Measurements from ENCODE around the gene ITGB2. TPM values are rescaled to one million over a fixed set of nuclear protein-coding genes. Genes with fewer than 3 reads are reported as not detected.

ITGB2 gene
- polyA plus RNA-seq, 1 of the 3 experiments (the other 2 are of a cell fraction): 0.77 TPM

DNA sequence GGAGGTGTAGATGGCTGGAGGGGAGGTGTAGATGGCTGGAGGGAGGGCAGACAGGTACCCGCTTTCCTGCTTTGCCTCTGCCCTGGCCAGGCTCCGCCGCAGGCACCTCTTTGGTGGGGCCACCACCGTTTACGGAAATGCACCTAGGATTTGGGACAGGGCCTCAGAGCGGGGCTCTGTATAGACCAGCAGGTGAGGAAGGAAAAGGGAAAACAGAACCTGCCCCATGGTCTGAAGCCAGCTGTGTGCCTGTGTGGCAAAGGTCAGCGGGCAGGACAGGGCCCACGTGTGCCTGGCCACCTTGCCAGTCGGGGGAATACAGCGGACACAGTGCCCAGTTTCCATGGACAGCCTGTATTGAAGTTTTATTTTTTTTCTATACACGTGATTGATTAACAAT, 35.1 kb downstream of the ITGB2 start:
- Histone ChIP-seq H4K20me1 (ENCODE audit: insufficient read depth) (no peaks in the 10 kb centered on the region), H3K27ac (ENCODE audit: low read depth in 2 of 2, low read length in 1 of 2) (no peak overlapping the region), H3K9ac (no peak overlapping the region), H3K4me3 (ENCODE audit: low read depth in 2 of 2, low read length in 1 of 2) (no peak overlapping the region), H3K4me2 (no peak overlapping the region), H3K27me3 (ENCODE audit: insufficient read depth) (no peaks in the 10 kb centered on the region), H3K9me2 (no peaks in the 10 kb centered on the region), H2AFZ (ENCODE audit: low read depth) (no peak overlapping the region), H3K9me3 (no peaks in the 10 kb centered on the region), H3F3A (replicated peaks; ENCODE audit: insufficient read depth) (peaks cover 11% of the 10 kb centered on the region), H3K79me2 (ENCODE audit: insufficient read depth) (no peaks in the 10 kb centered on the region), H3K36me3 (replicated peaks in 1 of 2; ENCODE audit: control insufficient read depth in 1 of 2, insufficient read depth in 2 of 2, low read length in 1 of 2) (no peaks in the 10 kb centered on the region), H3K4me1 (ENCODE audit: control insufficient read depth in 1 of 2, insufficient read depth in 2 of 2, low read depth in 1 of 2, low read length in 1 of 2) (peaks cover 5 to 13% of the 10 kb centered on the region in 2 experiments; a peak in 2 of 4 replicates)
- DNase-seq: no peak
- POLR2A ChIA-PET: no interaction called here
- WGBS (ENCODE audit: low lambda C conversion rate): 78% methylated on average over 11 of the region's 11 CpGs
- CTCF ChIA-PET: interaction anchor here (2.5 kb wide), 1 partner anchor 85 kb away, joined by 11 read pairs; the partner anchor contains the start of gene UBE2G2
- TF ChIP-seq RCOR1 (IDR thresholded peaks at IDR 0.05; ENCODE audit: low read length) (no peak), SIN3A (IDR thresholded peaks at IDR 0.05; ENCODE audit: borderline replicate concordance, low read depth, low read length) (no peak), NRF1 (IDR thresholded peaks at IDR 0.05; ENCODE audit: low read depth, low read length) (no peak), EP300 (IDR thresholded peaks at IDR 0.05; ENCODE audit: borderline replicate concordance in 1 of 2, low read depth in 1 of 2, low read length in 1 of 2) (no peak), FOSL2 (IDR thresholded peaks at IDR 0.05; ENCODE audit: borderline replicate concordance, low read depth) (no peak), TEAD4 (IDR thresholded peaks at IDR 0.05; ENCODE audit: borderline replicate concordance, insufficient read depth) (no peak), RXRA (IDR thresholded peaks at IDR 0.05; ENCODE audit: borderline replicate concordance, low read depth) (no peak)
- TF ChIP-seq, protein P1, sequence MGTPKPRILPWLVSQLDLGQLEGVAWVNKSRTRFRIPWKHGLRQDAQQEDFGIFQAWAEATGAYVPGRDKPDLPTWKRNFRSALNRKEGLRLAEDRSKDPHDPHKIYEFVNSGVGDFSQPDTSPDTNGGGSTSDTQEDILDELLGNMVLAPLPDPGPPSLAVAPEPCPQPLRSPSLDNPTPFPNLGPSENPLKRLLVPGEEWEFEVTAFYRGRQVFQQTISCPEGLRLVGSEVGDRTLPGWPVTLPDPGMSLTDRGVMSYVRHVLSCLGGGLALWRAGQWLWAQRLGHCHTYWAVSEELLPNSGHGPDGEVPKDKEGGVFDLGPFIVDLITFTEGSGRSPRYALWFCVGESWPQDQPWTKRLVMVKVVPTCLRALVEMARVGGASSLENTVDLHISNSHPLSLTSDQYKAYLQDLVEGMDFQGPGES (IDR thresholded peaks at IDR 0.05; ENCODE audit: low read depth, low read length): no peak
- TF ChIP-seq, protein P2, sequence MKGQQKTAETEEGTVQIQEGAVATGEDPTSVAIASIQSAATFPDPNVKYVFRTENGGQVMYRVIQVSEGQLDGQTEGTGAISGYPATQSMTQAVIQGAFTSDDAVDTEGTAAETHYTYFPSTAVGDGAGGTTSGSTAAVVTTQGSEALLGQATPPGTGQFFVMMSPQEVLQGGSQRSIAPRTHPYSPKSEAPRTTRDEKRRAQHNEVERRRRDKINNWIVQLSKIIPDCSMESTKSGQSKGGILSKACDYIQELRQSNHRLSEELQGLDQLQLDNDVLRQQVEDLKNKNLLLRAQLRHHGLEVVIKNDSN (IDR thresholded peaks at IDR 0.05; ENCODE audit: borderline replicate concordance, low read depth): no peak
- TF ChIP-seq, protein P3, sequence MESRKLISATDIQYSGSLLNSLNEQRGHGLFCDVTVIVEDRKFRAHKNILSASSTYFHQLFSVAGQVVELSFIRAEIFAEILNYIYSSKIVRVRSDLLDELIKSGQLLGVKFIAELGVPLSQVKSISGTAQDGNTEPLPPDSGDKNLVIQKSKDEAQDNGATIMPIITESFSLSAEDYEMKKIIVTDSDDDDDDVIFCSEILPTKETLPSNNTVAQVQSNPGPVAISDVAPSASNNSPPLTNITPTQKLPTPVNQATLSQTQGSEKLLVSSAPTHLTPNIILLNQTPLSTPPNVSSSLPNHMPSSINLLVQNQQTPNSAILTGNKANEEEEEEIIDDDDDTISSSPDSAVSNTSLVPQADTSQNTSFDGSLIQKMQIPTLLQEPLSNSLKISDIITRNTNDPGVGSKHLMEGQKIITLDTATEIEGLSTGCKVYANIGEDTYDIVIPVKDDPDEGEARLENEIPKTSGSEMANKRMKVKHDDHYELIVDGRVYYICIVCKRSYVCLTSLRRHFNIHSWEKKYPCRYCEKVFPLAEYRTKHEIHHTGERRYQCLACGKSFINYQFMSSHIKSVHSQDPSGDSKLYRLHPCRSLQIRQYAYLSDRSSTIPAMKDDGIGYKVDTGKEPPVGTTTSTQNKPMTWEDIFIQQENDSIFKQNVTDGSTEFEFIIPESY (IDR thresholded peaks at IDR 0.05; ENCODE audit: borderline replicate concordance, low read depth): no peak
- TF ChIP-seq, protein P4, sequence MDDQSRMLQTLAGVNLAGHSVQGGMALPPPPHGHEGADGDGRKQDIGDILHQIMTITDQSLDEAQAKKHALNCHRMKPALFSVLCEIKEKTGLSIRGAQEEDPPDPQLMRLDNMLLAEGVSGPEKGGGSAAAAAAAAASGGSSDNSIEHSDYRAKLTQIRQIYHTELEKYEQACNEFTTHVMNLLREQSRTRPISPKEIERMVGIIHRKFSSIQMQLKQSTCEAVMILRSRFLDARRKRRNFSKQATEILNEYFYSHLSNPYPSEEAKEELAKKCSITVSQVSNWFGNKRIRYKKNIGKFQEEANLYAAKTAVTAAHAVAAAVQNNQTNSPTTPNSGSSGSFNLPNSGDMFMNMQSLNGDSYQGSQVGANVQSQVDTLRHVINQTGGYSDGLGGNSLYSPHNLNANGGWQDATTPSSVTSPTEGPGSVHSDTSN (IDR thresholded peaks at IDR 0.05): no peak

DNA sequence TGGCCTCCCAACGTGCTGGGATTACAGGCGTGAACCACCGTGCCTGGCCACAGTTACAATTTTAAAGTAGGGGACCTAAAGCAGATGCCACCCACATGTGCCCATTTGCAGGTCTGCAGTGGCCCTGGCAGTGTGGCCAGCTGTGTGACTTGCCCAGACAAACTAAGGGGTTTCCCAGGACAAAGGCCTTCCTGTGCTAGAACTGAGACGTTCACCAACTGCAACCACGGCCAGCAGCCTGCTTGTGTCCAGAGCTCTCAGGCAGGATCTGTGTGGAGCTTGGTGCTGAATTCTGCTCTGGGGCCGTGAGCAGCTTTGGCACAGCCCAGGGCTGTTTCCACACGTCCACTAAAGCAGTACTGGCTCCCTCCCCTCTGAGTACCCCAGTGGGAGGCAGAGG, 36.6 kb downstream of the ITGB2 start:
- Histone ChIP-seq H3K36me3 (replicated peaks in 1 of 2; ENCODE audit: control insufficient read depth in 1 of 2, insufficient read depth in 2 of 2, low read length in 1 of 2) (no peaks in the 10 kb centered on the region), H4K20me1 (ENCODE audit: insufficient read depth) (no peaks in the 10 kb centered on the region), H3K27ac (ENCODE audit: low read depth in 2 of 2, low read length in 1 of 2) (no peak overlapping the region), H3K9me2 (no peaks in the 10 kb centered on the region), H3K4me3 (ENCODE audit: low read depth in 2 of 2, low read length in 1 of 2) (no peak overlapping the region), H3K9me3 (no peaks in the 10 kb centered on the region), H3F3A (replicated peaks; ENCODE audit: insufficient read depth) (peaks cover 17% of the 10 kb centered on the region), H3K9ac (no peak overlapping the region), H2AFZ (ENCODE audit: low read depth) (no peak overlapping the region), H3K79me2 (ENCODE audit: insufficient read depth) (no peaks in the 10 kb centered on the region), H3K4me1 (ENCODE audit: control insufficient read depth in 1 of 2, insufficient read depth in 2 of 2, low read depth in 1 of 2, low read length in 1 of 2) (peaks cover 0 to 19% of the 10 kb centered on the region in 2 experiments; a peak in 1 of 4 replicates), H3K4me2 (no peak overlapping the region), H3K27me3 (ENCODE audit: insufficient read depth) (no peaks in the 10 kb centered on the region)
- no peak for DNase-seq
- CTCF ChIA-PET: interaction anchor here (1.0 kb wide), 1 partner anchor 11 kb away, joined by 3 read pairs; no protein-coding TSS in a partner anchor
- POLR2A ChIA-PET: interaction anchor here (0.6 to 1.0 kb wide), 2 partner anchors 8 to 10 kb away, joined by 5 to 7 read pairs; partner anchors contain the start of gene PTTG1IP
- 63% methylated on average over 7 of the region's 7 CpGs for WGBS (ENCODE audit: low lambda C conversion rate)
- TF ChIP-seq ELF1 (IDR thresholded peaks at IDR 0.05) (no peak), SMC3 (IDR thresholded peaks at IDR 0.05; ENCODE audit: low read depth, low read length) (no peak), NRF1 (IDR thresholded peaks at IDR 0.05; ENCODE audit: low read depth, low read length) (no peak), MEF2A (IDR thresholded peaks at IDR 0.05; ENCODE audit: borderline replicate concordance, low read depth) (no peak), EP300 (IDR thresholded peaks at IDR 0.05; ENCODE audit: borderline replicate concordance in 1 of 2, low read depth in 1 of 2, low read length in 1 of 2) (no peak), RXRA (IDR thresholded peaks at IDR 0.05; ENCODE audit: borderline replicate concordance, low read depth) (no peak), NFIC (IDR thresholded peaks at IDR 0.05; ENCODE audit: borderline replicate concordance) (no peak), CHD2 (IDR thresholded peaks at IDR 0.05; ENCODE audit: low read length, partially characterized antibody) (no peak)
- TF ChIP-seq, protein P3 (IDR thresholded peaks at IDR 0.05; ENCODE audit: borderline replicate concordance, low read depth): no peak
- TF ChIP-seq, protein P4 (IDR thresholded peaks at IDR 0.05): no peak
- TF ChIP-seq, protein P5, sequence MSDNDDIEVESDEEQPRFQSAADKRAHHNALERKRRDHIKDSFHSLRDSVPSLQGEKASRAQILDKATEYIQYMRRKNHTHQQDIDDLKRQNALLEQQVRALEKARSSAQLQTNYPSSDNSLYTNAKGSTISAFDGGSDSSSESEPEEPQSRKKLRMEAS (IDR thresholded peaks at IDR 0.05; ENCODE audit: low read depth): no peak
